BJ (cell line): ENCODE data around the gene MMRN2. TPM values are rescaled to one million over a fixed set of nuclear protein-coding genes. Genes with fewer than 3 reads are reported as not detected.

Source experiments
- CTCF ChIA-PET: fragments of 350-600 bp; formaldehyde crosslinking; extraction: SDS; loops from one replicate; lab custom pipeline; 2021; ENCODE audit warnings: antibody characterized with exemption, inconsistent platforms; lab: Yijun Ruan, JAX
- POLR2A ChIA-PET: fragments of 300-600 bp; sonication (Branson Sonifier 250); formaldehyde crosslinking; extraction: SDS; loops from one replicate; lab custom pipeline; 2021; ENCODE audit warnings: antibody characterized with exemption; lab: Charles Lee
- DNase-seq: peaks from one replicate; pipeline ENCODE4 v3.0.0-alpha.2; 2011; ENCODE audit warnings: low read depth
- H3K27me3 ChIP-seq: 2 replicates; pipeline ENCODE4 v1.6.0; 2011; ENCODE audit warnings: low read length; ENCODE audit not compliant: control insufficient read depth, insufficient read depth
- H3K36me3 ChIP-seq: 2 replicates; pipeline ENCODE4 v1.5.1; 2011; ENCODE audit warnings: low read length; ENCODE audit not compliant: control insufficient read depth, insufficient read depth
- H3K4me3 ChIP-seq: 2 replicates; pipeline ENCODE4 v1.5.1; 2011; ENCODE audit warnings: low read depth, mild to moderate bottlenecking, control low read depth, low read length
- CTCF ChIP-seq: IDR thresholded peaks from 2 replicates; pipeline ENCODE4 v1.5.1; 2011; ENCODE audit warnings: low read depth, mild to moderate bottlenecking, control low read depth, inconsistent platforms, low read length, moderate library complexity; ENCODE audit not compliant: insufficient read depth
- polyA plus RNA-seq: library from polyadenylated mRNA; depleted of rRNA; stranded (reverse); fragments of >200 nt; gene quantifications from 2 replicates; pipeline ENCODE4 v1.2.3, GENCODE V29; 2011

Gene MMRN2
- polyA plus RNA-seq, 1 experiment = 2.7 TPM

GRCh38 chr10:86970162-86970981 is 13.0 kb upstream of the MMRN2 start:
- ChIA-PET CTCF (interaction anchor here (0.6 to 19.2 kb wide), 6 partner anchors 10 to 283 kb away, joined by 3 to 346 read pairs (median 3); no protein-coding TSS in a partner anchor), POLR2A (interaction anchor here (1.1 kb wide), 1 partner anchor 12 kb away, joined by 4 read pairs; the partner anchor contains the start of gene SNCG)
- no peak for TF ChIP-seq CTCF
- DNase-seq = no peak
- Histone ChIP-seq H3K27me3 (no peaks in the 10 kb centered on the region), H3K36me3 (no peaks in the 10 kb centered on the region), H3K4me3 (peak overlapping the region; percentile 74)

- TF ChIP-seq CTCF = no peak
- CTCF ChIA-PET = interaction anchor here (0.6 to 19.2 kb wide), 7 partner anchors 9 to 282 kb away, joined by 3 to 346 read pairs (median 4); no protein-coding TSS in a partner anchor
- POLR2A ChIA-PET = interaction anchor here (1.1 kb wide), 1 partner anchor 11 kb away, joined by 4 read pairs; the partner anchor contains the start of gene SNCG
- Histone ChIP-seq H3K4me3 (peak overlapping the region; percentile 74), H3K36me3 (no peaks in the 10 kb centered on the region), H3K27me3 (no peaks in the 10 kb centered on the region)
- DNase-seq = no peak
Observed at GRCh38 chr10:86969421-86970041, 12.1 kb upstream of the MMRN2 start.

GRCh38 chr10:86968994-86969355 is 11.6 kb upstream of the MMRN2 start:
- no peak for TF ChIP-seq CTCF
- POLR2A ChIA-PET = interaction anchor here (0.6 to 1.1 kb wide), 2 partner anchors 10 to 119 kb away, joined by 3 to 4 read pairs; partner anchors contain the start of gene SNCG
- Histone ChIP-seq H3K4me3 (peak overlapping the region; percentile 74), H3K27me3 (no peaks in the 10 kb centered on the region), H3K36me3 (no peaks in the 10 kb centered on the region)
- no peak for DNase-seq
- CTCF ChIA-PET = interaction anchor here (1.7 to 19.2 kb wide), 6 partner anchors 8 to 281 kb away, joined by 4 to 346 read pairs (median 11); partner anchors contain the start of gene SNCG

GRCh38 chr10:86968271-86968993 is 11.0 kb upstream of the MMRN2 start, which contains the start of gene ADIRF:
Gene ADIRF (plus strand): TSS chr10:86968482. CDS start chr10:86968545, 63 bp downstream.
- TF ChIP-seq CTCF = no peak
- CTCF ChIA-PET = interaction anchor here (0.8 to 19.2 kb wide), 7 partner anchors 8 to 280 kb away, joined by 3 to 346 read pairs (median 10); partner anchors contain the start of gene SNCG
- H3K27me3 ChIP-seq = no peaks in the 10 kb centered on the region
- POLR2A ChIA-PET = interaction anchor here (0.6 kb wide), 1 partner anchor 119 kb away, joined by 3 read pairs; no protein-coding TSS in a partner anchor
- H3K36me3 ChIP-seq = no peaks in the 10 kb centered on the region
- no peak for DNase-seq
- peak within 1 kb of the TSS; percentile 74 for H3K4me3 ChIP-seq
